Measurements from ENCODE around the gene HHLA2. TPM values are rescaled to one million over a fixed set of nuclear protein-coding genes. Genes with fewer than 3 reads are reported as not detected.

Gene HHLA2
- total and polyA plus RNA-seq, 2 of the 8 experiments (the other 6 are each of a cell fraction or from before 2014, with no cell fraction given), result not detected

GRCh38 chr3:108305484-108306172 is 9.3 kb downstream of the HHLA2 start:
- H3K9ac ChIP-seq (replicated peaks in 1 of 4; ENCODE audit: extremely low read depth in 1 of 4, low read depth in 3 of 4, low read length in 3 of 4), result no peak overlapping the region
- H2AFZ ChIP-seq (ENCODE audit: low read length), result no peak overlapping the region
- no peaks in the 10 kb centered on the region for H3K27me3 ChIP-seq (replicated peaks in 1 of 4; ENCODE audit: control insufficient read depth in 3 of 4, extremely low read depth in 1 of 4, insufficient read depth in 3 of 4, low read length in 3 of 4)
- H2BK12ac ChIP-seq (ENCODE audit: low read depth, low read length), result no peak overlapping the region
- H3K56ac ChIP-seq (replicated peaks; ENCODE audit: insufficient read length, low read depth, low read length), result no peak overlapping the region
- H3K4ac ChIP-seq (replicated peaks; ENCODE audit: insufficient read length, low read depth, low read length), result no peak overlapping the region
- H2BK5ac ChIP-seq (ENCODE audit: low read depth, low read length), result no peak overlapping the region
- H3K4me2 ChIP-seq (ENCODE audit: insufficient read depth in 1 of 2, low read depth in 2 of 2, low read length in 2 of 2), result no peak overlapping the region
- no peak overlapping the region for H3K23ac ChIP-seq (ENCODE audit: insufficient read length)
- H3K36me3 ChIP-seq (ENCODE audit: control insufficient read depth in 2 of 4, insufficient read depth in 4 of 4, low read length in 3 of 4), result no peaks in the 10 kb centered on the region
- H4K91ac ChIP-seq (replicated peaks; ENCODE audit: insufficient read length, low read length), result no peak overlapping the region
- H4K5ac ChIP-seq (ENCODE audit: insufficient read length, low read depth, low read length), result no peak overlapping the region
- H2BK120ac ChIP-seq (replicated peaks; ENCODE audit: low read depth, low read length), result no peak overlapping the region
- no peaks in the 10 kb centered on the region for H3K79me1 ChIP-seq (ENCODE audit: low read depth, low read length)
- no peaks in the 10 kb centered on the region for H3K79me2 ChIP-seq (ENCODE audit: control insufficient read depth in 1 of 2, insufficient read depth in 2 of 2, low read length in 2 of 2)
- peaks cover 0 to 2% (median under 1%) of the 10 kb centered on the region in 4 experiments; a peak in 1 of 7 replicates for H3K4me1 ChIP-seq (replicated peaks in 1 of 4; ENCODE audit: control insufficient read depth in 3 of 4, insufficient read depth in 4 of 4, low read length in 3 of 4)
- ChIA-PET CTCF (ENCODE audit: partially characterized antibody) (no interaction called here), POLR2A (ENCODE audit: partially characterized antibody) (no interaction called here)
- FAIRE-seq (no peak), DNase-seq (ENCODE audit: low read depth in 1 of 2, low spot score in 2 of 2) (no peak)
- no peaks in the 10 kb centered on the region; a peak in 1 of 4 replicates for H3K9me3 ChIP-seq (ENCODE audit: insufficient read depth in 2 of 2, low read depth in 1 of 2, low read length in 1 of 2)
- WGBS, 2 experiments (ENCODE audit: extremely low coverage in 1 of 2, insufficient coverage in 1 of 2, insufficient read length in 1 of 2, insufficient replicate concordance in 2 of 2, low coverage in 1 of 2, low lambda C conversion rate in 2 of 2, missing lambda C conversion rate in 1 of 2), result 83% methylated on average over 1 of the region's 1 CpG; no CpG with 5 or more reads in 1 of the 2 experiments
- no peak overlapping the region for H3K14ac ChIP-seq (ENCODE audit: insufficient read length)
- no peak overlapping the region for H2BK20ac ChIP-seq (ENCODE audit: low read length)
- no peak overlapping the region for H2BK15ac ChIP-seq (ENCODE audit: low read length)
- no peaks in the 10 kb centered on the region for H4K20me1 ChIP-seq (replicated peaks in 1 of 2; ENCODE audit: control insufficient read depth in 1 of 2, insufficient read depth in 2 of 2, low read length in 2 of 2)
- no peak overlapping the region for H4K8ac ChIP-seq (ENCODE audit: extremely low read depth, insufficient read depth, low read length)
- H2AK5ac ChIP-seq (ENCODE audit: low read depth, low read length), result no peak overlapping the region
- no peaks in the 10 kb centered on the region for H3K23me2 ChIP-seq (ENCODE audit: low read depth, low read length)
- H3K18ac ChIP-seq (ENCODE audit: extremely low read depth, low read length), result no peak overlapping the region
- no peak overlapping the region for H3K4me3 ChIP-seq (ENCODE audit: extremely low read depth in 1 of 4, insufficient read depth in 2 of 4, low read depth in 3 of 4, low read length in 4 of 4)
- H3K27ac ChIP-seq (ENCODE audit: low read depth, low read length), result no peak overlapping the region
- TF ChIP-seq KDM1A (IDR thresholded peaks at IDR 0.05; ENCODE audit: borderline replicate concordance, low read length) (no peak), RBBP5 (IDR thresholded peaks at IDR 0.05; ENCODE audit: borderline replicate concordance, low read depth, low read length) (no peak), SIX5 (IDR thresholded peaks at IDR 0.05; ENCODE audit: low read depth, low read length) (no peak), EZH2 (IDR thresholded peaks at IDR 0.05; ENCODE audit: low read depth, low read length, severe bottlenecking) (no peak), BCL11A (IDR thresholded peaks at IDR 0.05; ENCODE audit: low read depth in 2 of 2, low read length in 2 of 2) (no peak), TEAD4 (IDR thresholded peaks at IDR 0.05; ENCODE audit: low read depth, low read length) (no peak), HDAC2 (IDR thresholded peaks at IDR 0.05; ENCODE audit: borderline replicate concordance in 1 of 2, low read depth in 2 of 2, low read length in 2 of 2) (no peak), SRF (IDR thresholded peaks at IDR 0.05; ENCODE audit: low read depth, low read length) (no peak), ASH2L (IDR thresholded peaks at IDR 0.05; ENCODE audit: low read length) (no peak), RXRA (IDR thresholded peaks at IDR 0.05; ENCODE audit: insufficient read depth, low read depth, low read length) (no peak), ATF3 (IDR thresholded peaks at IDR 0.05; ENCODE audit: insufficient read depth, low read depth, low read length) (no peak), TAF7 (optimal IDR thresholded peaks at IDR 0.05; ENCODE audit: borderline replicate concordance, low read depth, low read length) (no peak)
